ENCODE measurements around the gene DAD1. TPM values are rescaled to one million over a fixed set of nuclear protein-coding genes. Genes with fewer than 3 reads are reported as not detected.

Gene DAD1
- total RNA-seq, 1 donor from 2014 or later = 389 TPM

GRCh38 chr14:22535126-22535525, 53.9 kb downstream of the DAD1 start:
- DNase-seq = no peak

GRCh38 chr14:22534547-22534946, 54.5 kb downstream of the DAD1 start:
- no peak for DNase-seq

DNA sequence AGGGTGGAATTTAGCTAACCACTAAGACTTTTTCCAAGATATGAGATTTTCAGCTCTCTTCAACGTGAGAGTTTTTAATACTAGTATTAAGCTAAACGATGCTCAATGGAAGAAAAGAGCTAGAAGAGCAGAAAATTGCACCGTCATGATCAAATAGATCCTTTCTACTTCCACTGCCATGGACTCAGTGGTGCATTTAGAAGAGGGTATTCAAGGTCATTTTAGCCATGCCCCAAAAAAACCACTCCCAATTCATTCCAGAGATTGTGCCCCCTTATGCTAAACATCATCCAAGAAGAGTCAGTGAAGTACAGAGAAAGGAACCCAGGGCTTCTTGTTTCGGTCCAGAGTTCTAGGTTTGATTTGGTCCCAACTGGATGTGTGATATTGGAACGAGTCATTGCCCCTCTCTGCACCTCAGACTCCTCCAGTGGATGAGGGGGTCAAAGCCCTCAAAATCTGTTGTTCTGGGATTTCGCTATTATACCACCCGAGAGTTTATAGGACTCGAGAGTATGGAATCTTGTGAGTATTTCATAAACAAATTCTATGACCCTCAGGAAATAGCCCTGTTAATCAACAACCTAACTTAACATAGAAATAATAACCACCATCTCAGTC, 55.2 kb downstream of the DAD1 start:
- no peak for DNase-seq

- no peak for DNase-seq
These were observed 55.8 kb downstream of the DAD1 start for GRCh38 chr14:22533057-22533704.

DNA sequence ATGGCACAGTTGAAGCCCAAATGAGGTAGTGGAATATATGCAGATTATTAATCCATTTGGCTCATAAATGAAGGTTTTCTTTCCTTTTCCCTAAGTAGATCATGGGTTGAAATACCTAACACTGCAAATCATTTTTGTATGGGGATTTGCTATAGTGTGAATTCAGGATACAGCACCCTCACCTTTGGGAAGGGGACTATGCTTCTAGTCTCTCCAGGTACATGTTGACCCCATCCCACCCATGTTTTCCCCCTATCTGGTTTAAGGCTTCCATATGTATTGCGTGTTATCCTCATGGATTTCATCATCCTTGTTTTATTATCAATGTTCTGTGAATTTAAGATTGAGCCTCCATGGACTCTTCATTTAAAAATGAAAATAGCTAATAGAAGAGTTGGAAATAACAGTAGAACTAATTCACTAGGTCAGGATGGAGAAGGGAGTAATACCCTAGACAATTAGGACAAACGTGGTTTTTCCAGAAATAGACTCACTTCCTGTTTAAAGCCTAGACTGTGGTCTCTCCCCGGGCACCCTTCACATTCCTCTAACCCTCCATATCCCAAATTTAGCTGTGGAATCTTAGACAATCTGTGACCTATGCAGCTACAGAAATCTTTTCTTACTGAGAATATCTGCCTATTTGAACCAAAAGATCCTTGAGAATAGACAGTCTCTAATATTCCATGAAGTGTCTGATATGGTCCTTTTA, 56.5 kb downstream of the DAD1 start:
- no peak for DNase-seq

GRCh38 chr14:22531451-22532344, 57.3 kb downstream of the DAD1 start:
- no peak for DNase-seq

DNA sequence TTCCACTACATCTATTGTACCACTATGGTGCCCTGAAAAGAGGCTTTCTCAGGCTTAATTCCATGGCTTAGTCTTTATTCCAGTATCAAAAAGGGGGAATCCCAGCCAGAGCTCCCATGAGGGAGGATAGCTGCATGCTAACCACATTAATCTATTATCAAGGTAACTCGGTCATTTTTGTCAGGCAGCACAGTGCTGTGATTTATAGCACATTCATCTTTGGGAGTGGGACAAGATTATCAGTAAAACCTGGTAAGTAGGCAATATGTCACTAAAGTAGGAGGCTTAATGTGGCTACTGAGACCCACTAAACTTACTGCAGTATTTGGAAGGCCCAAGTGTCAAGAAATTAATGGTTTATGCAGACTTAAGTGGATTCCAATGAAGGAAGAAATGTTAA, 58.9 kb downstream of the DAD1 start:
- no peak for DNase-seq

DNA sequence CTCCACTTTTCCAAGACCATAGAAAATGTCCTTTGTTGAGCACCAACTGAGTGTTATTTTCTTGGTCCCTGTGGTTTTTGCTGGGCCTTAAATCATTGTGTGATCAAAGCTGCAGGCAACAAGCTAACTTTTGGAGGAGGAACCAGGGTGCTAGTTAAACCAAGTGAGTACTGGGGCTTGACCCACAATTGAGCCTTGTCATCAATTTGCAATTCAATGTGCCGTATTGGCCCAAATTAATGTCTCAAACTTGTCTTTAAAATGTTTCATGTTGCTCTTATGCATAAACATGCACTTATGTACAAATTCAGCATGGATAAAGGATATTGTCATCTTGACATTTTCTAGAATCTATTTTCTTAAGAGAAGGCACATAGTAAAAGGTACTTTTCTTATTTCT, 62.3 kb downstream of the DAD1 start:
- DNase-seq = no peak

GRCh38 chr14:22526218-22526617, 62.8 kb downstream of the DAD1 start:
- DNase-seq = no peak

GRCh38 chr14:22524784-22525161, 64.3 kb downstream of the DAD1 start:
- no peak for DNase-seq

GRCh38 chr14:22524115-22524783, 64.8 kb downstream of the DAD1 start:
- no peak for DNase-seq

DNA sequence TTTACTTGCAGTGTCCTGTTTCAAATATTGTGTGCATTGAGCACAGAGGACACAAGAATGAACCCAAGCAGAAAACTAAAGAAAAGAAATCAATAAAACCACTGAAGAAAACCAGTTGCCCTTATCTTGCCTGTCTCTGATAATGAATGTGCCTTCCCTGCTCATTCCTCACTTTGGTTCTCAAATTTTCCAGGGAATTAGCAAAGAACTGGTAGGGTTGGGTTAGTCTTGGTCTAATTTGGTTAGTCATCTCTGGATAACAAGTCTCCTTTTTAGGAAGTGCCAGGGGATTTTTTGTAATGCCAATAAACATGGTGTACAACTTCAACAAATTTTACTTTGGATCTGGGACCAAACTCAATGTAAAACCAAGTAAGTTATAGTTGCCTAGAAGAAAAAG, 65.7 kb downstream of the DAD1 start:
- DNase-seq = no peak

GRCh38 chr14:22522466-22522957, 66.5 kb downstream of the DAD1 start:
- no peak for DNase-seq

DNA sequence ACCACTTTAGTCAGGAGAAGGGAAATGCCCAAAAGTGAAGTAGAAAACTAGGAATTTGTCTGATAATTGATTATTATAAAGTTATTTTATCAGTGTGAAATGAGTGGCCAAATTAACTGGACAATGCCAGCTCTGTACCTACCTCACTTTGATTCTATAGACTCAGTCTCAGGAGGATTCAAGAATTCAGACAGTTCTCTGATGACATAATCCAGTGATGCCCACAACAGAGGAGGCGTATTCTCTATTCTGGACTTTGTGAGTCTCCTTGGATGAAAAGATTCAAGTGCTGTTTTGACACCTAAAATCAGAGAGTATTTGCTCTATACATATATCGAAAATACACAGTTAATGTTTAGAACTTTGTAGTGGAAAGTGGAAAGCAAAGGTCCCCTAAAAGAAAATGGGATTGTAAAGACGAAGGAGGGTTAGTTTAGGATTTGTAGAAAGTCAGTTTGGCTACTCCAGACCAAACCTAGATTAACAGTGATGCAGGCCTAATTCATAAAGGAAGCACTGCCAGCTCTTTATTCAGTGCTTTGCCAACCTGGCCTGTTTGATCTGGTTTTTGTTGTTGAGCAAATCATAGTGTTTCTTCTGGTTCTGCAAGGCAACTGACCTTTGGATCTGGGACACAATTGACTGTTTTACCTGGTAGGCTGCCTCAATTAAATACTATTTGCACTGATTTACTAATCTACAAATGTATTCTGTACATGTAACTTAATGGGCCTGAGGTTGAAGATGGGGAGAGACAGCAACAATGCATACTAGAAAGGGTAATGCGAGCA, 67.4 kb downstream of the DAD1 start:
- DNase-seq = no peak

GRCh38 chr14:22520796-22521195, 68.2 kb downstream of the DAD1 start:
- peak; percentile 12 for DNase-seq

GRCh38 chr14:22519877-22520685, 68.9 kb downstream of the DAD1 start:
- DNase-seq = peak; percentile 78

DNA sequence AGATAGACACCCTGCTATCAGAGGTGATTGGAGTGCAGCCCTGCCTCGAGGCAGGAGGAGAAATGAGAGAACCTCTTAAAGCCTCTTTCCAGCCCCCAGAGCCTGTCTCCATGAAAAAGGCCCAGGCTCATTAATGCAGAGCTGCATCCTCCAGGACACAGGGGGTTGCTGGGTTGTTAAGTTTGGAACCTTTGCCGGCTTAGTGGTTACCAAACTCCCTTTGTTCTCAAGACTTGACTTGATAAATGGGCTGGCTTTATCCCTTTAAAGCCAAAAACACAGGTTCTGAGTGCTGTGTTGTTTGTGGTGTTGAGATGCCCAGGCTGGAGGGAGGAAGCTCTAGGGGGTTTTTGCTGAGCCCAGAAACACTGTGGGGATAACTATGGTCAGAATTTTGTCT, 71.0 kb downstream of the DAD1 start:
- DNase-seq = no peak

DNA sequence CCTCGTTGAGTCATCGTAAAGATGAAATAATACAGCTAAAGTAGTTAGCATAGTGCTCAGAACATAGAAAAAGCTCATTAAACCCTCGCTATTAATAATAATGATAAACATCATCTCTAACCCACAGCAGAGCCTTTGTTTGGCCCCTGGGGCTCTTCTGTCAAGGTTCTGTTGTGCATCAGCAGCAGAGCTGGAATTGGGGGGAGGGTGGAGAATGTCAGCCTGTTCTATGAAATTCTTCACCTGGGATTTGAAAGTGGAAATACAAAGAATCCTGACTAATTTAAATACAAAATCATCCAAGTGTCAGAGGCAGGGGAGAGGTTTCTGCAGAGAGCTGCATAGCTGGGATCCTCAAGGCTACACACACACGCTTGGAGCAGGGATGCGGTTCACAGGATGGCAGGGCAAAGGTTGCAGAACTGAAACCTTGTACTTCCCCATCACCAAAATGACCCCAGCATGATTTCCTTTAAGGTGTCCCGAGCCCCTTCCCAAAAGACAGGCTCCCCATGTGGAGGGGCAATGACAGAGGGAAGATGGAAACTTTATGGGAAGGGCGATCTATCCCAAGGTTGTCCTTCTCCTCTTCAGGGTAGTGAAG, 71.8 kb downstream of the DAD1 start:
- DNase-seq = no peak

DNA sequence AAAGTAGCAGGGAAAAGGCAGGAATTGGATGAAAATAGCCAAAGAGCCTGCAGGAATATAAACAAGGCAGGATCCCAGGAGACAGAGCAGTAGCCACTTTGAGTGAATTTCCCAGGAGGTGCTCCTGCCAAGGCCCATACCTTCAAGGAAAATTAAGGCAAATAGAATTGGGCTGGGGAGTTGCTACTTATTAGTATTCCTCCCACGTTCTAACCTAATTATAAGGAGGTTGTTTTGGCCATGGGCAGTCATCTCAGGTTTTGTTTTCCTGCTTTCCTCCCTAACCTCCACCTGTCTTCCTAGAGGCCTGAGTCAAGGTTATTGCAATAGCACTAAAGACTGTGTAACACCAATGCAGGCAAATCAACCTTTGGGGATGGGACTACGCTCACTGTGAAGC, 73.1 kb downstream of the DAD1 start:
- no peak for DNase-seq
